NCI-H345 treated with DMSO at 0.1 percent for 48 hours (cell line): ENCODE results near the gene TMEM61.

ENCODE experiments used
- DNase-seq: peaks from one replicate; lab custom pipeline; 2025; ENCODE audit not compliant: unreplicated experiment; lab: John Stamatoyannopoulos, UW

Gene TMEM61

DNA sequence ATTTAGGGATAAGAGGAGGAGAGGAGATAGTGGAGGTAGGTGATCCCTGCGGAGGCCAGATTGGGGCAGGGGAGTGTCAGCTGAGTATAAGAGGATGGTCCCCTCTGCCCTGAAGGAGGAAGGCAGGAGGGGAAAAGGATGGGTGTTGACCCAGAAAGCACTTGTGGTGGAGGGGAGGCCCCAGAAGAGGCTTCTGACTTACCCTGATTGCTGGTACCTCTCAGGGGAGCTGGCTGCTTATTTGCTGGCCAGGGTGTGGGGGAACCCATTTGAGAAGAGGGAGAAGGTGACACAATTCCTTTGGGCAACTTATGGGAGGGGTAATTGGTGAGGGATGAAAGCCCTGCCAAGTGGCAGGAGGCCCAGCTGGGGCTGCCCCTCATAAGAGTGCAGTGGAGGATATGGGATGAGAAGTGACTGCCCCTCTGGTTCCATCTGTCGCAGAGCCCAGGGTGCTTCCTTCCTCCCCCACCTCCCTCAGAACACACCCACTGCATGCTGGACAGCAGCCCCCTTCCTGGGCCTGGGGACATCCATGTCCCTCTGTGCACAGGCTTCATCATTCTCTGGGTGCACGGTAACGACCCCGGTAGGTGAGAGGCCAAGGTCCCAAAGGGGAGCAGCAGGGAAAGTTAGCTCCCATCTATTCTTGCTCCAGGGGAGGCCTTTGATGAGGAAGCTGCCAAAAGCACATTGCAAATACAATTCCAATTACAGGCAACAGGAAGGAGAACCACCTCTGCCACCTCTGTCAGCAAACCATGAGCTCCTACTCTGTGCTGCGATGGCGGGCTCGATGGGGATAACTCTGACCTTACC is 57.5 kb downstream of the TMEM61 start:
- DNase-seq: no peak

- DNase-seq: no peak
Observed at GRCh38 chr1:55038552-55038838, 58.1 kb downstream of the TMEM61 start.

- DNase-seq: no peak
Observed at GRCh38 chr1:55038974-55039341, 58.5 kb downstream of the TMEM61 start.

GRCh38 chr1:55039342-55040082 is 59.1 kb downstream of the TMEM61 start, which contains the start of gene PCSK9:
PCSK9 (plus strand) TSS chr1:55039548; CDS start chr1:55039838, 290 bp downstream.
- no peak for DNase-seq

DNA sequence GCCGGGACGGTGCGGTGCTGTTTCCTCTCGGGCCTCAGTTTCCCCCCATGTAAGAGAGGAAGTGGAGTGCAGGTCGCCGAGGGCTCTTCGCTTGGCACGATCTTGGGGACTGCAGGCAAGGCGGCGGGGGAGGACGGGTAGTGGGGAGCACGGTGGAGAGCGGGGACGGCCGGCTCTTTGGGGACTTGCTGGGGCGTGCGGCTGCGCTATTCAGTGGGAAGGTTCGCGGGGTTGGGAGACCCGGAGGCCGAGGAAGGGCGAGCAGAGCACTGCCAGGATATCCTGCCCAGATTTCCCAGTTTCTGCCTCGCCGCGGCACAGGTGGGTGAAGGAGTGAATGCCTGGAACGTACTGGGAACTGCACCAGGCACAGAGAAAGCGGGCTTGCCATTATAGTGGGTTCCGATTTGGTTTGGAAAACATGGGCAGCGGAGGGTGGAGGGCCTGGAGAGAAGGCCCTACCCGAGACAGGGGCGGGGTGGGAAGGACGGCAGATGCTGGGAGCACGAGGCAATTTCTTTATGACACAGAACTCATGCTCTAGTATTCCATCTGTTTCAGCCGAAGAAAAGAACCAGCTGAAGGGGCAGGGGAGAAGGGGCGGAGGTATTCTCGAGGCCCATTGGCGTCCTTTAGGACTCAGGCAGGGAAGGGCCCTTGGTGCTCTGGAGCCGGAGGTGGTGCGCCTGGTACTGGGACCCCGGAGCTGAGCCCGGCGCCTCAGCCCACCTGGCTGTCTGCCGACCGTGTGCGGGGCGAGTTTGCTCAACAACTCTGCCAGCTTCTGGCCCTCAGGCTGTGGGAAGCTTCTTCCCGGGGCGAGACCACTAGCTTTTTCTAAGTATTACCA is 59.9 kb downstream of the TMEM61 start:
- DNase-seq: no peak

DNA sequence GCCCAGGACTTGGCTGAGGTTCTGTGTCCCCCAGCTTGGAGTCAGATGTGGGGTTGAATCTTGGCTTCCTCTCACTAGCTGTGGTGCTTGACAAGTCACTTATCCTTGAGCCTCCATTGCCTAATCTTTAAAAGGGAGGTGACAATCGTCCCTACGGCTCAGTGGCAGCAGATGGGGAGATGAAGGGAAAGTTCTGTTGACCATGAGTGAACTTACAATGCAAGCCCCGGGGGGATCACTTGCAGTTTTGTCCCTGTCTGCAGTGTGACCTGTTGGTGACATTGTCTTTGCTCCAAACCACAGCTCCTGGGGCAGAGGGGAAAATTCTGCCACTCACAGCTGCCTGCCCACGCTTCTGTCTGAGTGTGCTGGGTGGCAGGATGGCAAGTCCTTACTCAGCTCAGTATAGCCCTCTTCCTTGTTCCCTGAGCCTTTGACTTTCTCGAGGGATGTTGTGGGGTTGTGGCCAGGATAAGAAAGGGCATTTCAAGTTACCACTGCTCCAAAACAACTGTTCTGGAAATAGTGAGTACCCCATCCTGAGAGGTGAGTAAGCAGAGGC is 60.6 kb downstream of the TMEM61 start:
- no peak for DNase-seq

- no peak for DNase-seq
Observed at GRCh38 chr1:55041613-55042012, 61.2 kb downstream of the TMEM61 start.
